ENCODE measurements around the gene CD47.

Gene CD47

GRCh38 chr3:108071368-108071767 lies 19.5 kb downstream of the CD47 start:
- no peaks in the 10 kb centered on the region for H3K9me3 ChIP-seq
- H3K4me1 ChIP-seq: peaks cover 10% of the 10 kb centered on the region
- no peaks in the 10 kb centered on the region for H3K27me3 ChIP-seq
- DNase-seq: no peak
- H3K4me3 ChIP-seq (ENCODE audit: low read depth, low read length): no peak overlapping the region
- peaks cover 15% of the 10 kb centered on the region for H3K36me3 ChIP-seq
- no peak for TF ChIP-seq CTCF (IDR thresholded peaks at IDR 0.05; ENCODE audit: low read depth, low read length)

- no peaks in the 10 kb centered on the region for H3K27me3 ChIP-seq
- no peak for DNase-seq
- no peak overlapping the region for H3K4me3 ChIP-seq (ENCODE audit: low read depth, low read length)
- H3K36me3 ChIP-seq: peaks cover 13% of the 10 kb centered on the region
- H3K4me1 ChIP-seq: peaks cover 5% of the 10 kb centered on the region; the same call in 1 of the 2 replicates
- no peaks in the 10 kb centered on the region for H3K9me3 ChIP-seq
- no peak for TF ChIP-seq CTCF (IDR thresholded peaks at IDR 0.05; ENCODE audit: low read depth, low read length)
Measured at GRCh38 chr3:108070356-108070755, 20.5 kb downstream of the CD47 start.

GRCh38 chr3:108067768-108068167 lies 23.1 kb downstream of the CD47 start:
- no peak for TF ChIP-seq CTCF (IDR thresholded peaks at IDR 0.05; ENCODE audit: low read depth, low read length)
- no peaks in the 10 kb centered on the region for H3K27me3 ChIP-seq
- H3K4me1 ChIP-seq: peaks cover 5% of the 10 kb centered on the region; the same call in 1 of the 2 replicates
- peaks cover 13% of the 10 kb centered on the region for H3K36me3 ChIP-seq
- H3K4me3 ChIP-seq (ENCODE audit: low read depth, low read length): no peak overlapping the region
- H3K9me3 ChIP-seq: no peaks in the 10 kb centered on the region
- no peak for DNase-seq

- H3K36me3 ChIP-seq: peaks cover 10% of the 10 kb centered on the region
- peaks cover 5% of the 10 kb centered on the region; the same call in 1 of the 2 replicates for H3K4me1 ChIP-seq
- H3K27me3 ChIP-seq: no peaks in the 10 kb centered on the region
- no peaks in the 10 kb centered on the region for H3K9me3 ChIP-seq
- no peak for DNase-seq
- no peak for TF ChIP-seq CTCF (IDR thresholded peaks at IDR 0.05; ENCODE audit: low read depth, low read length)
- no peak overlapping the region for H3K4me3 ChIP-seq (ENCODE audit: low read depth, low read length)
Measured at GRCh38 chr3:108065096-108065495, 25.7 kb downstream of the CD47 start.

- H3K4me1 ChIP-seq: peaks cover 5% of the 10 kb centered on the region; the same call in 1 of the 2 replicates
- no peak for DNase-seq
- no peaks in the 10 kb centered on the region for H3K27me3 ChIP-seq
- no peak for TF ChIP-seq CTCF (IDR thresholded peaks at IDR 0.05; ENCODE audit: low read depth, low read length)
- no peaks in the 10 kb centered on the region for H3K9me3 ChIP-seq
- peaks cover 10% of the 10 kb centered on the region for H3K36me3 ChIP-seq
- no peak overlapping the region for H3K4me3 ChIP-seq (ENCODE audit: low read depth, low read length)
Measured at GRCh38 chr3:108064293-108064887, 26.4 kb downstream of the CD47 start.

GRCh38 chr3:108062051-108062450 lies 28.8 kb downstream of the CD47 start:
- H3K9me3 ChIP-seq: no peaks in the 10 kb centered on the region
- DNase-seq: no peak
- no peak for TF ChIP-seq CTCF (IDR thresholded peaks at IDR 0.05; ENCODE audit: low read depth, low read length)
- H3K36me3 ChIP-seq: peaks cover 18% of the 10 kb centered on the region
- no peak overlapping the region for H3K4me3 ChIP-seq (ENCODE audit: low read depth, low read length)
- no peaks in the 10 kb centered on the region; the same call in 1 of the 2 replicates for H3K4me1 ChIP-seq
- no peaks in the 10 kb centered on the region for H3K27me3 ChIP-seq
